Memory B cell (primary cell): ENCODE measurements around the gene TMEM59L.

Experiments used
- ATAC-seq: fragments of 150-1000 bp; cut with Tn5 transposase; 2 replicates; pipeline ENCODE4 v1.10.0; 2021; ENCODE audit warnings: low read depth, mild to moderate bottlenecking, moderate library complexity
- DNase-seq, 2 donors: peaks; one replicate each; pipeline ENCODE4 v3.0.0; 2022; ENCODE audit warnings: low spot score in 2 of 2
- H3K27ac Mint-ChIP-seq: one replicate; pipeline ENCODE4 v1.8.0; 2022; ENCODE audit warnings: mild to moderate bottlenecking, moderate library complexity, mixed read lengths
- H3K27me3 Mint-ChIP-seq: one replicate; pipeline ENCODE4 v1.8.0; 2022; ENCODE audit warnings: mixed read lengths
- H3K36me3 Mint-ChIP-seq: one replicate; pipeline ENCODE4 v1.8.0; 2022; ENCODE audit warnings: mild to moderate bottlenecking, mixed read lengths
- H3K4me1 Mint-ChIP-seq: one replicate; pipeline ENCODE4 v1.8.0; 2022; ENCODE audit warnings: mixed read lengths
- H3K4me3 Mint-ChIP-seq: one replicate; pipeline ENCODE4 v1.8.0; 2022; ENCODE audit warnings: mild to moderate bottlenecking, moderate library complexity, mixed read lengths
- H3K9me3 Mint-ChIP-seq: one replicate; pipeline ENCODE4 v1.8.0; 2022; ENCODE audit warnings: mixed read lengths

TMEM59L gene

DNA sequence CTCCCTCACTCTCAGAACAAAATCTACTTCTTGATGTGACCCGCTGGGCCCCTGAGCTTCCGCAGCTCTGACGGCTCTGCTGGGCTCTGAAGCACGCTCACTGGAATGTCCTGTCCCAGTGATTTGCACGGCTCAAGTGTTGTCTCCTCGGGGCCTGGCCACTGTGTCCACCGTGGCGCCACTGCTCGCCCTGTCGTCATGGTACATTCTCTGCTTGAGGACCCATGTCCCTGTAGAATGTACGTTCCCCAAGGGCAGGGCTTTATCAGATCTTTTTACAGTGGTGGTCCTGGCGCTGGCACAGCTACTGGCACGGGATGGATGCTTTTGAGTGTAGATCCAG, 36.3 kb downstream of the TMEM59L start:
- Mint-ChIP-seq H3K9me3 (no peaks in the 10 kb centered on the region), H3K27me3 (no peaks in the 10 kb centered on the region), H3K4me3 (no peak overlapping the region), H3K27ac (peak overlapping the region; percentile 36), H3K4me1 (peaks cover 29% of the 10 kb centered on the region), H3K36me3 (peaks cover 7% of the 10 kb centered on the region)
- ATAC-seq (no peak), DNase-seq (no peak)

DNA sequence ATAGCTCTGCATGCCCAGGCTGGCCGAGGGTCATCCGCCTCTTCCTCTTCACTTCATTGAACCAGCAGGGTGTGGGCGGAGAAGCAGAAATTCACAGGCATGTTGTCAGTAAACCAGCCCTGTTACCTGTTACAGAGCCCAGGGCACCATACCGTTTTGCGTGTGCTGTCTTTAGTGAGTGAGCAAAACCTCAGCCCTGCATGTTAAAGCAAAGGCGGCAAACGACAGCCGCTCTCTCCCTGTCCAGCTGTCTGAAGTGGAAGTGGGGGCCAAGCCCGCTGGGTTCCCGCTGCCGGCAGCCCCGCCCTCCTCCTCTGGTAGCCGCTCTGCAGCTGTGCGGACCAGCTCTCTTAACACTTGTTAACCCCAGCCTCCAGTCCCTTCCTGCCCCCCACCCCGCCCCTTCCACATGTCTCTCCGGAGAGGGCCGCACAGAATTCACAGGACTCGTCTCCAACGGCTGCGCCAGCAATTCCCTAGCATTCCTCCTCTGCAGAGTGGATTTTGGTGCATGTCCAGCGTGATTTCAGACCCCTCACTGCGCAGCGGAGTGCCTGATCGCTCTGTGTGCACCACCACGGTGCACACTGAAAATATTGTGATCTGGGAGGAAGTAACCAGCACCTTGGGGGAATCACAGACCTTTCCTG, 36.8 kb downstream of the TMEM59L start:
- peak overlapping the region; percentile 75 for H3K4me3 Mint-ChIP-seq
- H3K36me3 Mint-ChIP-seq = peaks cover 11% of the 10 kb centered on the region
- ATAC-seq = peak; percentile 58
- H3K27ac Mint-ChIP-seq = peak overlapping the region; percentile 36
- H3K4me1 Mint-ChIP-seq = peaks cover 29% of the 10 kb centered on the region
- peaks cover 5% of the 10 kb centered on the region for H3K27me3 Mint-ChIP-seq
- H3K9me3 Mint-ChIP-seq = peaks cover 5% of the 10 kb centered on the region
- no peak for DNase-seq

DNA sequence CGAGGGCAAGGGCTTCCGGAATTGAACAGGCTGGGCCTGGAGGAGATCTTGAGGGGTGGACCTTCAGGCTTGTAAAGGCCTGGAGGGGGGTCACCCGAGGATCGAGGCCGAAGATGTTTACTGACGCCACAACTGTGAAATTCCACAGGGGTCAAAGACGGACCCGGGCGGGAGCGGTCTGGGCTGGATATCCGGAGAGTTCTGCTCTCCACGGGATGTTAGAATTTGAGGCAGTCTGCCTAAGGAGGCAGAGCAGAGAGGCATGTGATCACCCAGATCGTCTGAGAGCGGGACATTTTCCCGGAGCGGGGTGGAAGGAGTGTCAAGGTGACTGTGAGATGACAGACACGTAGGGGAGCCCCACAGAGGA, 37.3 kb downstream of the TMEM59L start:
- H3K9me3 Mint-ChIP-seq = peaks cover 7% of the 10 kb centered on the region
- H3K4me1 Mint-ChIP-seq = peaks cover 32% of the 10 kb centered on the region
- no peak for ATAC-seq
- no peak overlapping the region for H3K27ac Mint-ChIP-seq
- H3K27me3 Mint-ChIP-seq = peaks cover 7% of the 10 kb centered on the region
- DNase-seq = no peak
- peaks cover 14% of the 10 kb centered on the region for H3K36me3 Mint-ChIP-seq
- peak overlapping the region; percentile 75 for H3K4me3 Mint-ChIP-seq

DNA sequence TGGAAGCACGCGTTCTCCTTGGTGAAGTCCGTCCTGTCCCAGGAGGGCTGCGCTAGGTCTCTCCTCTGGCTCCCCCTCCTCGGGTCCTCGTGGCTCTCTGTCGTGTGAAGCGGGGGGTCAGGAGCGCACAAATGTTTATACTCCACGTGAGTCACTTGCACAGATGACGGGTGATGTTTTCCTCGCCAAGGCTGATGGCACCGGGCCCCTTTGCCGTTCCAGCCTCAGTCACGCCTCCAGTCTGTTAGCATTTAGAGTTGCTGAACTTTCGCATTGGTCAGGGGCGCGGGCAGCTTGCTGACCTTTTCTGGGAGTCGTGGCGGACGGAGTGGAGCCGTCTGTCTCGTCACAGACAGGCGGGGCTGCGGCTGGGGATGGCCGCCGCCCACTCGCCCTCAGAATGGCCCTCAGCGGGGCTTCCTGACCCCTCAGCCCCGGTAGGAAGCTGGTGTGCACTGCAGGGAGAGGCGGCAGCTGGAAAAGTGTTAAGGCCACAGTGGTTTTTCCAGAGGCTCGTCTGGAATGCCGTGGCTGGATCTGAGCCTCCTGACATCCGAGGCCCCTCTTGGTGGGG, 37.9 kb downstream of the TMEM59L start:
- DNase-seq (no peak), ATAC-seq (no peak)
- peaks cover 7% of the 10 kb centered on the region for H3K9me3 Mint-ChIP-seq
- H3K27ac Mint-ChIP-seq = no peak overlapping the region
- H3K36me3 Mint-ChIP-seq = peaks cover 14% of the 10 kb centered on the region
- no peak overlapping the region for H3K4me3 Mint-ChIP-seq
- peaks cover 7% of the 10 kb centered on the region for H3K27me3 Mint-ChIP-seq
- peaks cover 32% of the 10 kb centered on the region for H3K4me1 Mint-ChIP-seq

DNA sequence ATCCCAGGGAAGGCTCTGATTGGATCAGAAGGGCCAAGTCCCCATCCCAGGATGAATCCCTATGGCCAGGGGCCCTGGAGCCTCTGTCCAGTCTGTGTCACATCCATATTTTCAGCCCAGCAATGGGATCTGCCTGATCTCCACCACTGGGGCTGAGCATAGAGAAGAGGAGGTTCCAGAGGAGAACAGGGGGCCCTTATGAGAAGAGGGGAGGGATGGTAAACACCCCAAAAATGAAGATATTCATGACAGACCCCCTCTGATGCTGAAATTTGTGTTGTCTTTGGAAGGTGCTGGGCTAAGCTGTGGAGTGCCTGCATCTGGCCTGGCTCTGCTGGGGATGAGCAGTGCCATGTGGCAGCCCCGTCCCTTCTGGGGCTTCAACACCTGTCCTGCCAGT, 38.6 kb downstream of the TMEM59L start:
- Mint-ChIP-seq H3K4me3 (no peak overlapping the region), H3K4me1 (peaks cover 33% of the 10 kb centered on the region)
- no peak for DNase-seq

DNA sequence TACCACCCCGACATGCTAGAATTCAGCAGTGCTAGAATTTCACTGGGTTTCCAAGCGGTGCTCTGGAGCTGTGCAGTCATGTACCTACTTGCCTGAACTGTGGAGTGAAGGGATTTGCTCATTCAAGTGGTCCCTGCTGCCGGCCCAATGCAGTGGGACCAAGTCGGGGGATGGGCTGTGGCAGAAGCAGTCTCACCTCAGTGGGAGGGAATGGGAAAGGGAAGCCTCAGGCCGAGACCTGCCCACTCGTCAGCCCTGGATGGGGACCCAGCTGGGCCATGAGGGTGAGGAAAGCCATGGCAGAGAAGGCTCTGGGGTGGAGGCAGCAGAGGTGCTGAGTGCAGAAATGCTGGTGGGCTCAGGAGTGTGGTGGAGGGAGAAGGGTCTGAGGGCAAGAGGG, 39.1 kb downstream of the TMEM59L start:
- Mint-ChIP-seq H3K36me3 (peaks cover 14% of the 10 kb centered on the region), H3K4me3 (no peak overlapping the region), H3K9me3 (peaks cover 7% of the 10 kb centered on the region), H3K27ac (no peak overlapping the region), H3K4me1 (peaks cover 32% of the 10 kb centered on the region), H3K27me3 (peaks cover 7% of the 10 kb centered on the region)
- DNase-seq (no peak), ATAC-seq (no peak)

More for the DNA sequence above, 38.6 kb downstream of the TMEM59L start:
- Mint-ChIP-seq H3K27me3 (peaks cover 7% of the 10 kb centered on the region), H3K27ac (no peak overlapping the region), H3K9me3 (peaks cover 7% of the 10 kb centered on the region), H3K36me3 (peaks cover 16% of the 10 kb centered on the region)
- ATAC-seq = no peak

DNA sequence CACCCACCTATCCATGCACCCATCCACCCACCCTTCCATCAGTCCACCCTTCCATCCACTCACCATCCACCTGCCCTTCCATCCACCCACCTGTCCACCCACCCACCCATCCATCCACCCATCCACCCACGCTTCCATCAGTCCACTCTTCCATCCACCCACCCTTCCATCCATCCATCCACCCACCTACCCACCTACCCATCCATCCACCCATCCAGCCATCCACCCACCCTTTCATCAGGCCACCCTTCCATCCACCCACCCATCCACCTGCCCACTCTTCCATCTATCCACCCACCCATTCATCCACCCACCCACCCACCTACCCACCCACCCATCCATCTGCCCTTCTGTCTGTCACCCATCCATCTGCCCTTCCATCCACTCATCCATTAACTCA, 41.2 kb downstream of the TMEM59L start:
- DNase-seq (no peak), ATAC-seq (no peak)
- Mint-ChIP-seq H3K4me3 (no peak overlapping the region), H3K27ac (peak overlapping the region; percentile 15), H3K27me3 (peaks cover 7% of the 10 kb centered on the region), H3K4me1 (peaks cover 45% of the 10 kb centered on the region), H3K36me3 (peaks cover 14% of the 10 kb centered on the region), H3K9me3 (peaks cover 7% of the 10 kb centered on the region)

DNA sequence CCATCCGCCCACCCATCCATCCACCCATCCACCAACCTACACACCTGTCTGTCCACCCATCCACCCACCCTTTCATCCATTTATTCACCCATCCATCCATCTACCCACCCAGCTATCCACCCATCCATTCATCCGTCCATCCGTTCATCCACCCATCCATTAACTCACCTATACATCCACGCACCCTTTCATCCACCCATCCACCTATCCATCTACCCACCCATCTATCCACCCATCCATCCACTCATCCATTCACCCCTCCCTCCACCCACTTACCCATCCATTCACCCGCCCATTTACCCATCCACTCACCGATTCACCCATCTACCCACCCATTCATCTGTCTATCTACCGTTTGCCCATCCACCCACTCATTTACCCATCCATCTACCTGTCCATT, 41.8 kb downstream of the TMEM59L start:
- peaks cover 14% of the 10 kb centered on the region for H3K36me3 Mint-ChIP-seq
- H3K27me3 Mint-ChIP-seq = peaks cover 7% of the 10 kb centered on the region
- H3K4me1 Mint-ChIP-seq = peaks cover 45% of the 10 kb centered on the region
- peak overlapping the region; percentile 15 for H3K27ac Mint-ChIP-seq
- peaks cover 7% of the 10 kb centered on the region for H3K9me3 Mint-ChIP-seq
- no peak for DNase-seq
- ATAC-seq = no peak
- no peak overlapping the region for H3K4me3 Mint-ChIP-seq

DNA sequence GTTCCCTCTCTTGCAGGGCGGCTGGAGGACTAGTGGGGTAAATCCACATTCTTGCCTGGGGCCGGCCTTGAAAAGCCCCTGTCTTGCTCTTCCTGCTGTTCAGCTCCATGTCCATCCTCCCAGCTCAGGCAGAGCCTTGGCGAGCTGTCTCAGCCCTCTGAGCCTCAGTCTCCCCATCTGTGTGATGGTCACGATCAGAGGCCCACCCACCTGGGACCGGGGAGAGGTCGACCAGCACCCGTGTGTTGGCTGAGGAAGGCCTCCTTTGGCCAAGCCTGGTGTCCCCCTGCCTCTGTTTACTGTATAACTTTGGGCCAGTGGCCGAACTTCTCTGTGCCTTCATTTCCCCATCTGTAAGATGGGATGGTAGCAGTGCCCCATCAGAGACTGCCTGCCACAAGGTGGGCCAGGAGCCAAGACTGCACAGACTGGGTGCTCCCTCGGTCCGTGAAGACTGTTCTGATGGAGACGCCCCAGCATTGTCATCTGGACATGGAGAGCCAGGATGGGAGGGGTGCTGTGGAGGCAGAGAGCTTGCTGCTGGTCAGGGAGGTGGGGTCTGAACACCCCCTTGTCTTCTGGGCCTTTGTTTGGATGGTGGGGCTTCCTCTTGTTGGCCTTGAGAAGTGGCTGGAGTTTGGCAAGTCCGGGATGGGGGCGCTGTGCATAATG, 42.6 kb downstream of the TMEM59L start:
- no peak overlapping the region for H3K27ac Mint-ChIP-seq
- H3K36me3 Mint-ChIP-seq = peaks cover 14% of the 10 kb centered on the region
- H3K27me3 Mint-ChIP-seq = peaks cover 7% of the 10 kb centered on the region
- no peak overlapping the region for H3K4me3 Mint-ChIP-seq
- DNase-seq (no peak), ATAC-seq (no peak)
- peaks cover 7% of the 10 kb centered on the region for H3K9me3 Mint-ChIP-seq
- peaks cover 38% of the 10 kb centered on the region for H3K4me1 Mint-ChIP-seq

DNA sequence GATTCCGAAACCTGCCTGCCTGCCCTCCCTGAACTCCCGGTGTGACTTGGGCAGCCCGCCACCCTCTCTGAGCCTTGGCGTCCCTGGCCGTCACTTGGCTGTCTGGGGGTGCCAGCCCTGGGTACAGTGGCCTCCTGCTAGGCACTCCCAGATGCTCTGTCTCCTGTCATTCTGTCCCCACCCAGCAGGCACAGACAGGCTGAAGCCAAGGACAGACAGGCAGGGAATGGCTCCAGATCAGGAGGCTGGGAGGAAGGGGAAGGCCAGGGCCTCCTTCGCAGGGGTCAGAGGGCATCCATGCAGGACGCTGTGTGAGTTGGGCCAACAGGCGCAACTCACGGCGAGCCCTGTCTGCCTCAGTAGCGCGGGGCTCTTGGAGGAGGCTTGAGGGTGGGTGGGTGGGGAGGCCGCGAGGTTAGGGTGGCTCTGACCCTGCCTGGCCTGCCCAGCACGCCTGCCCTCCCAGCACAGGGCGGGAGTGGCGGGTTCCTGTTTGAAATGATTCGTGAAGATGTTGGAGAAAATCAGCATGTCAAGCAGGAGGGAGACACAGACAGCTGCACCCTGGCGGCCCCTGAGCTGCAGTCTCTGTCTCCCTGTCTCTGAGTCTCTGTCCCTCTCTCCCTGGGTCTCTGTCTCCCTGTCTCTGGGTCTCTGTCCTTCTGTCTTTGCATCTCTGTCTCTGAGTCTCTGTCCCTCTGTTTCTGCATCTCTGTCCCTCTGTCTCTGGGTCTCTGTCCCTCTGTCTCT, 43.8 kb downstream of the TMEM59L start:
- Mint-ChIP-seq H3K4me3 (no peak overlapping the region), H3K9me3 (peaks cover 7% of the 10 kb centered on the region), H3K27ac (peak overlapping the region; percentile 6), H3K36me3 (peaks cover 14% of the 10 kb centered on the region), H3K4me1 (peaks cover 41% of the 10 kb centered on the region), H3K27me3 (peaks cover 7% of the 10 kb centered on the region)
- ATAC-seq = no peak
- DNase-seq = no peak

DNA sequence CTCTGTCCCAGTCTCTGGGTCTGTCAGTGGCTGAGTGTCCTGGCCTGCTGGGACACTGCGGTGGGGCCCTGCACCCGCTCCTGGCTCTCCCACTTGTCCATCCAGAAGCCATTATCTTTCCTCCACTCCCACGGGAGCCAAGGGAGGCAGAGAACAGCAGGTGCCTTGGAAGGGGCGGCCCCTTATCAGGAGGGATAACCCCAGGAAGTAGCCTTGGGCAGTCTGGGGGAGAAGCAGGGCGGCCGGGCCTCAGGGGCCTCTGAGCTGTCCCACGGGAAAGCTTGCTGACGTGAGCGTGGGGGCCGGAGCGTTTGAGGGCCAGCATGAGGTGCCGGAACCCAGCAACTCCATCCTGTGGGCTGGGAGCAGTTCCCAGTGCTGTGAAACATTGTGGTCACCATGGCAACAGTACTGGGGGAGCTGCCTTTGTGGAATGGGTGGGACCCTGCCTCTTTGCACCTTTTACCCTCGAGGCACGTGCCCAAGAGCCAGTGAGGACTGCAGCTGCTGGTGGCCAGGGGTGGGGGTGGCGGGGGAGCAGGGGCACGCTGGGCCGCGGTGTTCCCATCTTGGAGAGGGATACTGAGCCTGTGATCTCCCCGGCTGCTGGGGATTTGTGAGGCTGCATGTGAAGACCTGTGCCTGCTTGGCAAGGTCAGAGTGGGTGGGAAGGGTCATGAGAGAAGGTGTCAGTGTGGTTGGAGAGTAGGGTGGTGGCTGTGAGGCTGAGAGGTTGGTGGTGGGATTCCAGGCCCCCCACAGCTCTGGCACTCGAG, 45.1 kb downstream of the TMEM59L start:
- Mint-ChIP-seq H3K27ac (peak overlapping the region; percentile 32), H3K4me1 (peaks cover 38% of the 10 kb centered on the region)

DNA sequence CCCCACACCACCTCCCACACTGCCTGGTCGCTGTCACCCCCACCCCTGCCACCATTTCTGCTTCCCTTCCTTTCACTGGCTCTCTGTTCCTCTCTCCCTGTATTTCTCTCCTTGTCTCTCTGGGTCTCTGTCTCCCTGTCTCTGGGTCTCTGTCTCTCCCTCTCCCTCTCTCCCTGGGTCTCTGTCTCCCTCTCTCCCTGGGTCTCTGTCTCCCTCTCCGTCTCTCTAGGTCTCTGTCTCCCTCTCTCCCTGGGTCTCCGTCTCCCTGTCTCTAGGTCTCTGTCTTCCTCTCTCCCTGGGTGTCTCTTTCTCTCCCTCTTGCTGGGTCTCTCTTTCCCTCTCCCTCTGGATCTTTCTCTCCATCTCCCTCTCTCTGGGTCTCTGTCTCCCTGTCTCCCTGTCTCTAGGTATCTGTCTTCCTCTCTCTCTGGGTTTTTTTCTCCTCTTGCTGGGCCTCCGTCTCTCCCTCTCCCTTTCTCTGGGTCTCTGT, 45.7 kb downstream of the TMEM59L start:
- DNase-seq (no peak), ATAC-seq (no peak)
- Mint-ChIP-seq H3K4me3 (no peak overlapping the region), H3K4me1 (peaks cover 40% of the 10 kb centered on the region), H3K27me3 (peaks cover 7% of the 10 kb centered on the region), H3K27ac (peak overlapping the region; percentile 32), H3K36me3 (peaks cover 14% of the 10 kb centered on the region), H3K9me3 (peaks cover 7% of the 10 kb centered on the region)

More for the DNA sequence above, 45.1 kb downstream of the TMEM59L start:
- Mint-ChIP-seq H3K9me3 (peaks cover 7% of the 10 kb centered on the region), H3K36me3 (peaks cover 14% of the 10 kb centered on the region), H3K4me3 (no peak overlapping the region), H3K27me3 (peaks cover 7% of the 10 kb centered on the region)
- peak; percentile 53 for ATAC-seq
- no peak for DNase-seq

DNA sequence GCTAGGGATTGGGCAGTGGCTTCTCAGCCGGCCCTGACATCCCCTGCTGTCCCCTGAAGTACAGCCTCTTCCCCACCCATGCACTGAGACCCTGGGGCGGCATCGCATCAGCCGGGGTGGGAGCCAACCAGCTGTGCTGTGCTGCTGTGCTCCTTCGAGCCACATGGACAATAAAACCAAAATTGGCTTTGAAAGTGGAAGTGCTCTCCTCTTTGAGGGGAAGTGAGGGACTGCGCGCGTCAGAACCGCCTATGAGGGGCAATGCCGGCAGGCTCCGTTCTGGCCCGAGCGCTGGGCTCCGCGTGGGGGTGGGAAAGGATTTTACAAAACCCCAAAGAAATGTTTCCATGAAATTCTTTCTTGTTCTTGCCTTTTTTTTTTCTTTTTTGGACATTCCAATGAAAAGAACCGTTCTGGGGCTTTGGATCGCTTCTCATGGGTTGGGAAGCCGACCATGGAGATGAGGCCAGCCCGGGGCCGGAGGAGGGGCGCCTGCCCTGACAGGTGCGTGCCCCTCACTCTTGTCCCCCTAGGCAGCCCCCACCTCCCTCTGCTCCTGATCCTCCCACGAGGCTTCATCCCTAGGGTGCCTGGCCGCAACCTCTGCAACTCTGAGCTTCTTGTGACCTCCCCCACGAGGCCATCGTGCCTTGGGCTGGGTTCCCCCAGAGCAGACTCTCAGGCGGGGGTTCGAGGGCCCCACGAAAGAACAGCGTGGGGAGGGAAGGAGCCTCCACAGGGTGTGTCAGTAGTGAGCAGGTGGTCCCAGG, 46.8 kb downstream of the TMEM59L start:
- peaks cover 3% of the 10 kb centered on the region for H3K9me3 Mint-ChIP-seq
- H3K27ac Mint-ChIP-seq = peak overlapping the region; percentile 32
- peaks cover 9% of the 10 kb centered on the region for H3K36me3 Mint-ChIP-seq
- H3K4me1 Mint-ChIP-seq = peaks cover 35% of the 10 kb centered on the region
- peak overlapping the region; percentile 39 for H3K4me3 Mint-ChIP-seq
- peaks cover 3% of the 10 kb centered on the region for H3K27me3 Mint-ChIP-seq
- DNase-seq = peak; percentile 30 to 35
- ATAC-seq = peak; percentile 89
